H9 (cell line): ENCODE results near the gene TLK2. TPM values are rescaled to one million over a fixed set of nuclear protein-coding genes. Genes with fewer than 3 reads are reported as not detected.

Experiments
- DNase-seq: peaks from one replicate; pipeline ENCODE4 v3.0.0-alpha.2; 2017
- H2AFZ ChIP-seq: one replicate; pipeline ENCODE4 v1.6.1; 2013; ENCODE audit warnings: mild to moderate bottlenecking, low read length, control low read depth, moderate library complexity
- H2AK5ac ChIP-seq: 2 replicates; pipeline ENCODE4 v1.6.1; 2013; ENCODE audit warnings: low read length, control low read depth, mixed read lengths; ENCODE audit not compliant: insufficient read length
- H2BK120ac ChIP-seq: one replicate; pipeline ENCODE4 v1.6.1; 2013; ENCODE audit warnings: low read depth, mild to moderate bottlenecking, low read length, control low read depth, inconsistent platforms; ENCODE audit not compliant: poor library complexity, severe bottlenecking
- H2BK12ac ChIP-seq: 2 replicates; pipeline ENCODE4 v1.6.1; 2013; ENCODE audit warnings: low read length, control low read depth, mixed read lengths, low read depth; ENCODE audit not compliant: insufficient read length
- H2BK15ac ChIP-seq: 2 replicates; pipeline ENCODE4 v1.6.1; 2013; ENCODE audit warnings: low read depth, low read length, control low read depth
- H2BK20ac ChIP-seq: one replicate; pipeline ENCODE4 v1.6.1; 2013; ENCODE audit warnings: low read depth, mild to moderate bottlenecking, low read length, control low read depth, inconsistent platforms; ENCODE audit not compliant: poor library complexity, severe bottlenecking
- H2BK5ac ChIP-seq: 2 replicates; pipeline ENCODE4 v1.6.1; 2013; ENCODE audit warnings: low read length, control low read depth, mixed read lengths; ENCODE audit not compliant: insufficient read length
- H3K14ac ChIP-seq: 2 replicates; pipeline ENCODE4 v1.6.1; 2013; ENCODE audit warnings: low read length, control low read depth; ENCODE audit not compliant: insufficient read depth
- H3K18ac ChIP-seq: 2 replicates; pipeline ENCODE4 v1.6.1; 2013; ENCODE audit warnings: low read depth, mild to moderate bottlenecking, mixed read lengths, low read length, control low read depth; ENCODE audit not compliant: insufficient read length
- H3K23ac ChIP-seq: 2 replicates; pipeline ENCODE4 v1.6.1; 2013; ENCODE audit warnings: low read length, control low read depth, mixed read lengths, low read depth; ENCODE audit not compliant: insufficient read length
- H3K23me2 ChIP-seq: 2 replicates; pipeline ENCODE4 v1.6.1; 2013; ENCODE audit warnings: low read depth, mild to moderate bottlenecking, mixed read lengths, low read length, control low read depth; ENCODE audit not compliant: insufficient read length, poor library complexity, severe bottlenecking
- H3K27ac ChIP-seq: 2 replicates; pipeline ENCODE4 v1.5.1; 2013; ENCODE audit warnings: low read length, control low read depth, mixed read lengths, low read depth; ENCODE audit not compliant: insufficient read length
- H3K27me3 ChIP-seq: 2 replicates; pipeline ENCODE4 v1.6.1; 2013; ENCODE audit warnings: low read length, control low read depth, inconsistent platforms; ENCODE audit not compliant: insufficient read depth
- H3K4ac ChIP-seq: 2 replicates; pipeline ENCODE4 v1.6.1; 2013; ENCODE audit warnings: low read depth, mild to moderate bottlenecking, control low read depth, inconsistent platforms, low read length, moderate library complexity
- H3K4me1 ChIP-seq: 2 replicates; pipeline ENCODE4 v1.6.1; 2013; ENCODE audit warnings: low read length, control low read depth, inconsistent platforms; ENCODE audit not compliant: insufficient read depth
- H3K4me2 ChIP-seq: 2 replicates; pipeline ENCODE4 v1.6.1; 2013; ENCODE audit warnings: low read length, control low read depth, mixed read lengths; ENCODE audit not compliant: insufficient read length, insufficient read depth
- H3K56ac ChIP-seq: 2 replicates; pipeline ENCODE4 v1.6.1; 2013; ENCODE audit warnings: low read depth, mild to moderate bottlenecking, mixed read lengths, low read length, control low read depth; ENCODE audit not compliant: insufficient read length
- H3K79me1 ChIP-seq: 2 replicates; pipeline ENCODE4 v1.6.1; 2013; ENCODE audit warnings: low read depth, mild to moderate bottlenecking, moderate library complexity, low read length, control low read depth, inconsistent platforms; ENCODE audit not compliant: insufficient read depth, poor library complexity, severe bottlenecking
- H3K79me2 ChIP-seq: 2 replicates; pipeline ENCODE4 v1.6.1; 2013; ENCODE audit warnings: low read length, control low read depth, inconsistent platforms; ENCODE audit not compliant: insufficient read depth
- H3K9ac ChIP-seq: 2 replicates; pipeline ENCODE4 v1.6.1; 2013; ENCODE audit warnings: low read length, control low read depth, mixed read lengths; ENCODE audit not compliant: insufficient read length; ENCODE audit errors: extremely low read depth
- H3K9me3 ChIP-seq: one replicate; pipeline ENCODE4 v1.6.1; 2013; ENCODE audit warnings: low read depth, low read length, inconsistent platforms; ENCODE audit not compliant: control insufficient read depth
- H3T11ph ChIP-seq: one replicate; pipeline ENCODE4 v1.6.1; 2013; ENCODE audit warnings: mild to moderate bottlenecking, low read length, control low read depth, inconsistent platforms
- H4K20me1 ChIP-seq: one replicate; pipeline ENCODE4 v1.6.1; 2013; ENCODE audit not compliant: control insufficient read depth, insufficient read length, insufficient read depth
- H4K5ac ChIP-seq: 2 replicates; pipeline ENCODE4 v1.6.1; 2013; ENCODE audit warnings: low read depth, mild to moderate bottlenecking, mixed read lengths, low read length, control low read depth; ENCODE audit not compliant: insufficient read length
- H4K8ac ChIP-seq: replicated peaks from 2 replicates; pipeline ENCODE4 v1.6.1; 2013; ENCODE audit warnings: low read length, control low read depth, mixed read lengths, low read depth; ENCODE audit not compliant: insufficient read length
- H4K91ac ChIP-seq: 2 replicates; pipeline ENCODE4 v1.6.1; 2013; ENCODE audit warnings: low read depth, mild to moderate bottlenecking, moderate library complexity, mixed read lengths, low read length, control low read depth; ENCODE audit not compliant: insufficient read length
- H3K27ac Mint-ChIP-seq, 3 experiments: 2 replicates in 2 of 3; 3 replicates in 1 of 3; pipeline ENCODE4 v1.8.0; 2020 to 2021; ENCODE audit warnings: mixed read lengths in 3 of 3, mild to moderate bottlenecking in 1 of 3, moderate library complexity in 1 of 3
- H3K27me3 Mint-ChIP-seq: 2 replicates; pipeline ENCODE4 v1.8.0; 2021; ENCODE audit warnings: low read depth, mild to moderate bottlenecking, moderate library complexity, mixed read lengths
- H3K36me3 Mint-ChIP-seq, 3 experiments: 2 replicates in 2 of 3; 3 replicates in 1 of 3; pipeline ENCODE4 v1.8.0; 2020 to 2021; ENCODE audit warnings: low read depth in 3 of 3, mixed read lengths in 3 of 3; ENCODE audit not compliant: insufficient read depth in 1 of 3
- H3K4me1 Mint-ChIP-seq, 2 experiments: 2 replicates each; pipeline ENCODE4 v1.8.0; 2020; ENCODE audit warnings: mixed read lengths in 2 of 2
- H3K4me3 Mint-ChIP-seq, 2 experiments: 2 replicates in 1 of 2; 3 replicates in 1 of 2; pipeline ENCODE4 v1.8.0; 2020 to 2021; ENCODE audit warnings: mild to moderate bottlenecking in 2 of 2, mixed read lengths in 2 of 2, moderate library complexity in 1 of 2
- H3K9me3 Mint-ChIP-seq, 2 experiments: 2 replicates in 1 of 2; 3 replicates in 1 of 2; pipeline ENCODE4 v1.8.0; 2020; ENCODE audit warnings: mild to moderate bottlenecking in 2 of 2, mixed read lengths in 2 of 2, moderate library complexity in 1 of 2
- whole genome bisulfite sequencing: extraction: QIAGEN DNeasy Blood & Tissue Kit; methylation state at CpG from one replicate; pipeline ENCODE4 v1.1.7; 2013; ENCODE audit warnings: missing lambda C conversion rate, low lambda C conversion rate, mixed read lengths; ENCODE audit not compliant: insufficient read length; ENCODE audit errors: extremely low coverage; 5-methylcytosine and 5-hydroxymethylcytosine counted together
- total RNA-seq: library from RNA; stranded (reverse); gene quantifications from 2 replicates; pipeline ENCODE4 v1.2.1, GENCODE V29; 2021
- TF ChIP-seq, protein P1 (sequence below): fragments of 200-600 bp; sonication (generic); conservative IDR thresholded peaks from 3 replicates; pipeline ENCODE4 v1.8.0; 2021; ENCODE audit warnings: antibody characterized with exemption, mild to moderate bottlenecking

Gene TLK2
- total RNA-seq, 1 experiment from 2014 or later = 63.7 TPM

GRCh38 chr17:62576382-62576781 lies 97.8 kb downstream of the TLK2 start:
- Histone ChIP-seq H4K5ac (no peak overlapping the region), H3K9ac (no peak overlapping the region), H2BK120ac (no peak overlapping the region), H4K91ac (no peak overlapping the region), H3K4me1 (no peaks in the 10 kb centered on the region; the same call in 1 of the 2 replicates), H3K79me1 (no peaks in the 10 kb centered on the region), H3K9me3 (no peaks in the 10 kb centered on the region), H2BK20ac (no peak overlapping the region), H2AFZ (no peak overlapping the region), H3K27ac (no peak overlapping the region), H3T11ph (no peak overlapping the region), H2BK15ac (no peak overlapping the region), H2AK5ac (no peak overlapping the region), H2BK12ac (no peak overlapping the region), H3K14ac (no peak overlapping the region), H3K18ac (no peak overlapping the region), H3K23me2 (no peaks in the 10 kb centered on the region), H3K27me3 (no peaks in the 10 kb centered on the region), H3K4ac (no peak overlapping the region), H3K23ac (no peak overlapping the region), H3K79me2 (no peaks in the 10 kb centered on the region), H3K56ac (no peak overlapping the region), H4K20me1 (no peaks in the 10 kb centered on the region), H2BK5ac (no peak overlapping the region), H3K4me2 (no peak overlapping the region), H4K8ac (no peak overlapping the region)
- Mint-ChIP-seq H3K4me1 (no peaks in the 10 kb centered on the region), H3K9me3 (no peaks in the 10 kb centered on the region), H3K27ac (no peak overlapping the region), H3K36me3 (peaks cover 4 to 62% (median 62%) of the 10 kb centered on the region in 3 experiments; a peak in 6 of 7 replicates), H3K27me3 (no peaks in the 10 kb centered on the region), H3K4me3 (no peak overlapping the region)
- no peak for DNase-seq
- TF ChIP-seq, protein P1, sequence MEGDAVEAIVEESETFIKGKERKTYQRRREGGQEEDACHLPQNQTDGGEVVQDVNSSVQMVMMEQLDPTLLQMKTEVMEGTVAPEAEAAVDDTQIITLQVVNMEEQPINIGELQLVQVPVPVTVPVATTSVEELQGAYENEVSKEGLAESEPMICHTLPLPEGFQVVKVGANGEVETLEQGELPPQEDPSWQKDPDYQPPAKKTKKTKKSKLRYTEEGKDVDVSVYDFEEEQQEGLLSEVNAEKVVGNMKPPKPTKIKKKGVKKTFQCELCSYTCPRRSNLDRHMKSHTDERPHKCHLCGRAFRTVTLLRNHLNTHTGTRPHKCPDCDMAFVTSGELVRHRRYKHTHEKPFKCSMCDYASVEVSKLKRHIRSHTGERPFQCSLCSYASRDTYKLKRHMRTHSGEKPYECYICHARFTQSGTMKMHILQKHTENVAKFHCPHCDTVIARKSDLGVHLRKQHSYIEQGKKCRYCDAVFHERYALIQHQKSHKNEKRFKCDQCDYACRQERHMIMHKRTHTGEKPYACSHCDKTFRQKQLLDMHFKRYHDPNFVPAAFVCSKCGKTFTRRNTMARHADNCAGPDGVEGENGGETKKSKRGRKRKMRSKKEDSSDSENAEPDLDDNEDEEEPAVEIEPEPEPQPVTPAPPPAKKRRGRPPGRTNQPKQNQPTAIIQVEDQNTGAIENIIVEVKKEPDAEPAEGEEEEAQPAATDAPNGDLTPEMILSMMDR = no peak
- WGBS = no CpG with 5 or more reads among the region's 1 CpG
